Gastrocnemius medialis (tissue), 4 donors: ENCODE measurements around the gene HLX.

Experiments used
- POLR2A ChIP-seq, 2 donors: fragments of 450-650 bp; IDR thresholded peaks; one replicate each; pipeline ENCODE4 v1.6.1; 2017; ENCODE audit warnings: antibody characterized with exemption in 2 of 2, mild to moderate bottlenecking in 2 of 2, moderate library complexity in 2 of 2
- TF ChIP-seq, protein P1 (sequence below), 5 experiments: fragments of 450-650 bp in 3 of 5; fragments of 200-600 bp in 2 of 5; sonication (generic) in 2 of 5; IDR thresholded peaks in 4 of 5; conservative IDR thresholded peaks in 1 of 5; 1 replicate in 4 of 5; 2 replicates in 1 of 5; pipeline ENCODE4 v1.5.1; 2016 to 2019; ENCODE audit warnings: antibody characterized with exemption in 5 of 5, mild to moderate bottlenecking in 3 of 5, moderate library complexity in 3 of 5

DNA sequence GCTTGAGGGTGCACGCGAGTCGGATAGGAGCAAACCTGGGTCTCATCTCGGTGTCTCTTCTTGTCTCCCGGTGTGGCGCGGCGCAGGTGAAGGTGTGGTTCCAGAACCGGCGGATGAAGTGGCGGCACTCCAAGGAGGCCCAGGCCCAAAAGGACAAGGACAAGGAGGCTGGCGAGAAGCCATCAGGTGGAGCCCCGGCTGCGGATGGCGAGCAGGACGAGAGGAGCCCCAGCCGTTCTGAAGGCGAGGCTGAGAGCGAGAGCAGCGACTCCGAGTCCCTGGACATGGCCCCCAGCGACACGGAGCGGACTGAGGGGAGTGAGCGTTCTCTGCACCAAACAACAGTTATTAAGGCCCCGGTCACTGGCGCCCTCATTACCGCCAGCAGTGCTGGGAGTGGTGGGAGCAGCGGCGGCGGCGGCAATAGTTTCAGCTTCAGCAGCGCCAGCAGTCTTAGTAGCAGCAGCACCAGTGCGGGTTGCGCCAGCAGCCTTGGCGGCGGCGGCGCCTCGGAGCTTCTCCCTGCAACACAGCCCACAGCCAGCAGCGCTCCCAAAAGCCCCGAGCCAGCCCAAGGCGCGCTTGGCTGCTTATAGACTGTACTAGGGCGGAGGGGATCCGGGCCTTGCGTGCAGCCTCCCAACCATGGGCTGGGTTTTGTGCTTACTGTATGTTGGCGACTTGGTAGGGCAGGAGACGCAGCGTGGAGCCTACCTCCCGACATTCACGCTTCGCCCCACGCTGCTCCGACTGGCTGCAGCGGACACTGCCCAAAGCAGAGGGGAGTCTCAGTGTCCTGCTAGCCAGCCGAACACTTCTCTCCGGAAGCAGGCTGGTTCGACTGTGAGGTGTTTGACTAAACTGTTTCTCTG is 5.1 kb downstream of the HLX start:
- TF ChIP-seq POLR2A (IDR thresholded peaks at IDR 0.05): no peak
- TF ChIP-seq, protein P1, sequence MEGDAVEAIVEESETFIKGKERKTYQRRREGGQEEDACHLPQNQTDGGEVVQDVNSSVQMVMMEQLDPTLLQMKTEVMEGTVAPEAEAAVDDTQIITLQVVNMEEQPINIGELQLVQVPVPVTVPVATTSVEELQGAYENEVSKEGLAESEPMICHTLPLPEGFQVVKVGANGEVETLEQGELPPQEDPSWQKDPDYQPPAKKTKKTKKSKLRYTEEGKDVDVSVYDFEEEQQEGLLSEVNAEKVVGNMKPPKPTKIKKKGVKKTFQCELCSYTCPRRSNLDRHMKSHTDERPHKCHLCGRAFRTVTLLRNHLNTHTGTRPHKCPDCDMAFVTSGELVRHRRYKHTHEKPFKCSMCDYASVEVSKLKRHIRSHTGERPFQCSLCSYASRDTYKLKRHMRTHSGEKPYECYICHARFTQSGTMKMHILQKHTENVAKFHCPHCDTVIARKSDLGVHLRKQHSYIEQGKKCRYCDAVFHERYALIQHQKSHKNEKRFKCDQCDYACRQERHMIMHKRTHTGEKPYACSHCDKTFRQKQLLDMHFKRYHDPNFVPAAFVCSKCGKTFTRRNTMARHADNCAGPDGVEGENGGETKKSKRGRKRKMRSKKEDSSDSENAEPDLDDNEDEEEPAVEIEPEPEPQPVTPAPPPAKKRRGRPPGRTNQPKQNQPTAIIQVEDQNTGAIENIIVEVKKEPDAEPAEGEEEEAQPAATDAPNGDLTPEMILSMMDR (IDR thresholded peaks at IDR 0.05 in 4 of 5, conservative IDR thresholded peaks at IDR 0.05 in 1 of 5): no peak
